GM20431 (cell line): ENCODE measurements around the gene FOXD2.
"Not testable (repeated sequence)": the region's sequence is repeated elsewhere in the genome, so short reads cannot be mapped to it uniquely, and the experiment has no call there.

ENCODE experiments used
- in situ Hi-C: fragments of 300-500 bp; cut with MseI, MboI; formaldehyde crosslinking; loops from one replicate; pipeline ENCODE4 v1.15.0; 2020; ENCODE audit warnings: low sequenced_read_pairs; ENCODE audit not compliant: unreplicated experiment

The FOXD2 gene

GRCh38 chr1:47453910-47454309, 16.1 kb downstream of the FOXD2 start:
- in situ Hi-C loops = not testable (repeated sequence)

GRCh38 chr1:47456250-47456649, 18.4 kb downstream of the FOXD2 start:
- in situ Hi-C loops = no loop called here

- in situ Hi-C loops = not testable (repeated sequence)
These were observed 19.7 kb downstream of the FOXD2 start for GRCh38 chr1:47457547-47457946.

GRCh38 chr1:47459253-47459788, 21.5 kb downstream of the FOXD2 start:
- in situ Hi-C loops = no loop called here

- in situ Hi-C loops = no loop called here
These were observed 22.2 kb downstream of the FOXD2 start for GRCh38 chr1:47460040-47460439.

GRCh38 chr1:47460456-47460855, 22.6 kb downstream of the FOXD2 start:
- in situ Hi-C loops = no loop called here

- in situ Hi-C loops = no loop called here
These were observed 27.8 kb downstream of the FOXD2 start for GRCh38 chr1:47465605-47466004.

GRCh38 chr1:47468709-47469389, 31.0 kb downstream of the FOXD2 start:
- in situ Hi-C loops = no loop called here

- in situ Hi-C loops = no loop called here
These were observed 31.5 kb downstream of the FOXD2 start for GRCh38 chr1:47469390-47469759.

GRCh38 chr1:47469910-47470309, 32.1 kb downstream of the FOXD2 start:
- in situ Hi-C loops = no loop called here

- in situ Hi-C loops = no loop called here
These were observed 33.3 kb downstream of the FOXD2 start for GRCh38 chr1:47471163-47471562.

GRCh38 chr1:47474278-47475193, 36.7 kb downstream of the FOXD2 start:
- in situ Hi-C loops = no loop called here

- in situ Hi-C loops = no loop called here
These were observed 39.8 kb downstream of the FOXD2 start for GRCh38 chr1:47477595-47478080.

GRCh38 chr1:47478090-47478489, 40.2 kb downstream of the FOXD2 start:
- in situ Hi-C loops = no loop called here

- in situ Hi-C loops = no loop called here
These were observed 41.8 kb downstream of the FOXD2 start for GRCh38 chr1:47479664-47480063.

- in situ Hi-C loops = no loop called here
These were observed 44.1 kb downstream of the FOXD2 start for GRCh38 chr1:47481936-47482335.

GRCh38 chr1:47482786-47483185, 44.9 kb downstream of the FOXD2 start:
- in situ Hi-C loops = no loop called here

- in situ Hi-C loops = no loop called here
These were observed 45.8 kb downstream of the FOXD2 start for GRCh38 chr1:47483651-47484050.

GRCh38 chr1:47485817-47486216, 48.0 kb downstream of the FOXD2 start:
- in situ Hi-C loops = no loop called here

- in situ Hi-C loops = no loop called here
These were observed 49.5 kb downstream of the FOXD2 start for GRCh38 chr1:47487332-47487731.

GRCh38 chr1:47487850-47488450, 50.1 kb downstream of the FOXD2 start:
- in situ Hi-C loops = no loop called here
